GM04504 (cell line): Measurements from ENCODE around the gene CELSR2.
A peak's percentile ranks its signal among the peaks of the same experiment; 100 is the strongest.

Source experiments
- DNase-seq: peaks from one replicate; pipeline ENCODE4 v3.0.0-alpha.2; 2012; ENCODE audit warnings: low read depth

The CELSR2 gene

GRCh38 chr1:109231066-109231465, 18.3 kb upstream of the CELSR2 start:
- no peak for DNase-seq

- no peak for DNase-seq
Measured at GRCh38 chr1:109235137-109235536, 14.2 kb upstream of the CELSR2 start.

DNA sequence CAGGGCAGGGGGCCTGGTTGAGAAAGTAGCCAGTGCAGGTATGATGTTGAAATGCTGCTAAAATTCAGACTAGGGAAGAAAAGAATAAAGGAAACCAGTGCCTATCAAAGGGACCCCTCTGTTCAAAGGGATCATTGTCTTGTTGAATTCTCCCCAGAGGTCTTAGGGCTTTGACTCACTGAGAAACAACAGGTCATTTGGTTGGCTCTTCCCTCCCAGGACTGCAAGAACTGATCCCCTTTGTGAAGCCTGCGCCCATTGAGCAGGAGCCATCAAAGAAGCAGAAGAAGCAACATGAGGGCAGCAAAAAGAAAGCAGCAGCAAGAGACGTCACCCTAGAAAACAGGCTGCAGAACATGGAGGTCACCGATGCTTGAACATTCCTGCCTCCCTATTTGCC, 11.8 kb upstream of the CELSR2 start:
- no peak for DNase-seq

- no peak for DNase-seq
Measured at GRCh38 chr1:109238382-109238781, 11.0 kb upstream of the CELSR2 start.

GRCh38 chr1:109239047-109239408, 10.3 kb upstream of the CELSR2 start:
- DNase-seq: no peak

DNA sequence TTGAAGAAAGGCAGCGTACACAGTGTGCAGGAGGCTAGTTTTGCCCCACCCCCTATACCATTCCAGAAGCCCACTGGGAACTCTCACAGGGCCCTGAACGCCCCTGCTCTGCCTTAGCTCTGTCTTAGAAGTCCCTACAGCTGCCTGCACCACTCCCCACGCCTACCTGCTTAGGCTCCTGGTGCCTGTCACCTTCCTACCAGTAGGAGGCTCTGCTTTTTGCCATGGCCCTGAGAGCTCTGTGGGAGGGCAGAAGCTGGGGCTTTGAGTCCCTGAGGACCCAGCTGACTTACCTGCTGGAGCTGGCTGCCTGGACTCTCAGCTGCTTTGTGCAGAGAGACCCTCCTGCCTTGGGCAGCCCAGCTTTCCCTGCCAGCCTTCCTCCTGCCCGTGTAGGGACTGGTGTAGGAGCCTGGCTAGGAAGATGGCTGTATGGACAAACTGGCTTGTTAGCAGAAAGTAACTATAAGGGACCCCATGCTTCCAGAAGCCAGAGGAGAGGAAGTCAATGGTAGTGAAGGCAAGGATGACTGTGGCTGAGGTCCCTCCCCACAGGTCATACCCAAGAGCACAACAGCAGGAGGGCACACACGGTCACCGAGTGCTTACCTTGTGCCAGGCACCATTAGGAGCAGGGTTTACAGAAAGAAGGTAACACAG, 9.8 kb upstream of the CELSR2 start:
- DNase-seq: no peak

- DNase-seq: peak; percentile 39
Measured at GRCh38 chr1:109240158-109241152, 8.9 kb upstream of the CELSR2 start.

GRCh38 chr1:109241344-109241743, 8.0 kb upstream of the CELSR2 start:
- DNase-seq: no peak

- no peak for DNase-seq
Measured at GRCh38 chr1:109241841-109242345, 7.4 kb upstream of the CELSR2 start.

GRCh38 chr1:109242387-109242786, 7.0 kb upstream of the CELSR2 start:
- DNase-seq: no peak

DNA sequence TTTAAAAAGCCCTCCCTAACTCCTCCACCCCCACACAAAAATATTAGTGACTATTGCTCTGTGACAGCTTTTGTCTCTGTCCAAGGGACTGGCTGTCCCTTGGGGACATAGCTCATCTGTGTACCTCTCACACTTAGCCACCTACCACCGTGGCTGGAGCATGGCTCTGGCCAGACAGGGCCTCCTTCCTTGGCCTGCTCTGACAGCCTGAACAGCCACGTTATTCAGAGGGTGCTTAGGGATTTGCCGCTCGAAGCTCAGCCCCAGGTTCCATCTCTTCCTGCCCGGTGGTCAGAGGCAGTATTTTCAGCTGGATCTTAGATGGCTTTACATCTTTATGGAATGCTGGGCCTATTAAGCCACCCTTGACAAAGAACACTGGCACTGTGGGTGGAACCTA, 6.1 kb upstream of the CELSR2 start:
- no peak for DNase-seq

DNA sequence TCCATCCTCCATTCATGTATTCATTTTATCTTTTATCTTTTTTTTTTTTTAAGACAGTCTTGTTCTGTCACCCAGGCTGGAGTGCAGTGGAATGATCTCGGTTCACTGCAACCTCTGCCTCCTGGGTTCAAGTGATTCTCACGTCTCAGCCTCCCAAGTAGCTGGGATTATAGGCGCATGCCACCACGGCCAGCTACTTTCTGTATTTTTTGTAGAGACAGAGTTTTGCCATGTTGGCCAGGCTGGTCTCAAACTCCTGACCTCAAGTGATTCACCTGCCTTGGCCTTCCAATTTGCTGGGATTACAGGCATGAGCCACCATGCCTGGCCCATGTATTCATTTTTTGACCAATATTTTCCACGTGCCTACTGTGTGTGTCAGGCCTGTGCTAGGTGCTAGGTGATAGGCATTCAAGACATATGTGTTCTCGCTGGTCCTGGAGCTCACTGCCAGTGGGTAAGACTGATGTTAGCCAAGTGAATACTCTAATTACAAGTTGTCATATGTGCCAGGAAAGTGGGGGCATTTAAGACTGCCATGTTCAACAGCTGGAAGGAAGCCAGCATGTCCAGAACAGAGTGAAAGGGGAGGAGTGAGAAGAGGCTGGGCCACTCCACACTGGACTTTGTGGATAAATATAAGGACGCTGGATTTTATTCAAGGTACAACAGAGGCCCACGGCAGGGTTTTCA, 5.3 kb upstream of the CELSR2 start:
- DNase-seq: no peak

DNA sequence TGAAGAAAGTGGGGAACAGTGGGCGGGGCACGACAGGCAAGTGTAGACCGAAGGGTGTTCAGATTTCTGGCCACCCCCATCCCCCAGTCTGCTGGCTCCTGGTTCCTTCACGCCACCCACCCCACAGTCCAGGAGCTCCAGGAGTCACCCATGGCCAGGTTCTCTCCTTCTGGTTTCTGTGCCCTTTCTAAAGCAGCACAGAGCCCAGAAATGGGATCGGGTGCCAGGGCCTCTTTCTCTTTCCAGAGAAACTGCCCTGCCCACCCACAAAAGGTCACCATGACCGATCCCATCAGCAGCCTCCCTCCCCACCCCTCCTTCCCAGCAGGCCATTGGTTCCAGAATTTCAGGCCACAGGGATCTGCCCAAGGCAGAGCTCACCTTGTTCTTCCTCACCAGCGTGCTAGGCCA, 3.2 kb upstream of the CELSR2 start:
- no peak for DNase-seq

DNA sequence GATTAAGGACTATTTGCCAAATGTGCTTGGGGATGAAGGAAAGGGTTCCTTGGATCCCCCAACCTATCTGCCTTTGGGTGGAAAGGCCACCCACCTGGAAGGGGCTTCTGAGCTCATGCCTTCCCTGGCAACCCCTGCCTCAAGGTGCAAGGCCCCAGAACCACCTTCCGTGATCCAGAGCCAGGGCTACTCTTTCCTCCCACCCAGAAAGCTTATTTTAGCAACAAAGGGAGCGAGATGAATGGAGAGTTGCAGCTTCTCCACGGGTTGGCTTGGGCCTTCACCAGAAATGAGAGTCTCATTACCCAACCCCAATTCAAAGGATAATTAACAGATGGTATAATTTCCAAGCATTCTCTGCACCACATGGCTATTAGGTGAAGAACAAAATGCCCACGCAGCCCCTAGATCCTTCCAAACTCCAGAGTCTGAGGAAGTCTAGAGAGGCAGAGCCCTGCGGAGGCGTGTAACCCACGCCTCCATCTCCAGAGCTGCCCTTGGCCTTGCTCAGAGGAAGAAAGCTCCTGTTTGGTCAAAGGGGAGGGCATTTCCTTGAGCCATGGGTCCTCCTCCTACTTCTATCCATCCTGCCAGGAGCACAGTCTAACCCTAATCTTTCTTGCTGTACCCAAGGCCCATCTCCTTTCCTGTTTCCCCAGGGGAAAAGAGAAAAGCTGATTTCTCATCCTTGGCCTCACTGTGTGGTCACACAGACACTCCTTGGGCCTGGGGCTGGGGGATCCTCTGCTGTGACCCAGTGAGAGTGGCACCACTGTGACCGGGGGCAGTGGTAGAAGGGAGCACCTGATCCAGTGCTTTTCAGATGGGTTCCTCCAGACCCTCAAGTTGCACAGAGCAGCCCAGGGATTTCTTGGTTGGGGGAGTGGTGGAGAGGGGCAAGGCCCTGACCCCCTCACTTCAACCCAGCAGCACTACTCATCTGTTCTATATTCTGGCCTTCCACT, 1.7 kb upstream of the CELSR2 start:
- no peak for DNase-seq

DNA sequence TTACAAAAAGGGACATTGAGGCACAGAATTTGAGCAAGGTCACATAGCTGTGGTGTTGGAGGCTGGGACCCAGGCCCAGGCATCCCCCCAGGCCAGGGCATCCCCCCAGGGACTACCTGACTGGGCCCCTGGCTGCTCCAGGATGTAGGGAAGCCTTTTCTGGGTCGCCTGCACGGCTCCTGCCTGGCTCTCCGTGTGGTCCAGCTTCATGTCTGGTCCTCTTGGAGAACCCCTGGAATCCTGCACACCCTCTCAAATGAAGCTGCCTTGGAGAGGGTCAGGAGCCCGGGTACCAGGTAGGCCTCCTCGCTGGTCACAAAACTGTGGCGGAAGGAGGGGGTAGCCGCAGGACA, 919 bp upstream of the CELSR2 start:
- no peak for DNase-seq

DNA sequence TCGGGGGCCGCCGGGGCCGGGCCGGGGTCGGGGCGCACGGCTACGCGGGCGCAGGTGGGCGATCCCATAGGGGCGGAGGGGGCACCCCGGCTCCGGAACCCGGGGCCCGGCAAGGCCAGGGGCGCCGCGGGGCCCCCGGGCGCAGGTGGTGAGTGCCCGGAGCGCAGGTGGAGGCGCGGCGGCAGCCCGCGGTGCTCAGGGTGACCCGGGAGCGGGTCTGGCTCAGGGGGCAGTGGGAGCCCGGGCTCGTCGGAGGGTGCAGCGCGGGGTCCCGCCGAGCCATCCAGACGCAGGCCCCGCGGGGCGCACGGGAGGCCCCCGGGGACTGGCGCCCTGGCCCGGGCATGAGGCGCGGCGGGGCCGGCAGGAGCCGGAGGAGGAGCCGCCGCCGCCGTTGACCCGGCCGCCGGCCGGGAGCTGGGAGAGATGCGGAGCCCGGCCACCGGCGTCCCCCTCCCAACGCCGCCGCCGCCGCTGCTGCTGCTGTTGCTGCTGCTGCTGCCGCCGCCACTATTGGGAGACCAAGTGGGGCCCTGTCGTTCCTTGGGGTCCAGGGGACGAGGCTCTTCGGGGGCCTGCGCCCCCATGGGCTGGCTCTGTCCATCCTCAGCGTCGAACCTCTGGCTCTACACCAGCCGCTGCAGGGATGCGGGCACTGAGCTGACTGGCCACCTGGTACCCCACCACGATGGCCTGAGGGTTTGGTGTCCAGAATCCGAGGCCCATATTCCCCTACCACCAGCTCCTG, 489 bp downstream of the CELSR2 start:
- DNase-seq: no peak

GRCh38 chr1:109250454-109251276, 1.3 kb downstream of the CELSR2 start:
- DNase-seq: no peak

DNA sequence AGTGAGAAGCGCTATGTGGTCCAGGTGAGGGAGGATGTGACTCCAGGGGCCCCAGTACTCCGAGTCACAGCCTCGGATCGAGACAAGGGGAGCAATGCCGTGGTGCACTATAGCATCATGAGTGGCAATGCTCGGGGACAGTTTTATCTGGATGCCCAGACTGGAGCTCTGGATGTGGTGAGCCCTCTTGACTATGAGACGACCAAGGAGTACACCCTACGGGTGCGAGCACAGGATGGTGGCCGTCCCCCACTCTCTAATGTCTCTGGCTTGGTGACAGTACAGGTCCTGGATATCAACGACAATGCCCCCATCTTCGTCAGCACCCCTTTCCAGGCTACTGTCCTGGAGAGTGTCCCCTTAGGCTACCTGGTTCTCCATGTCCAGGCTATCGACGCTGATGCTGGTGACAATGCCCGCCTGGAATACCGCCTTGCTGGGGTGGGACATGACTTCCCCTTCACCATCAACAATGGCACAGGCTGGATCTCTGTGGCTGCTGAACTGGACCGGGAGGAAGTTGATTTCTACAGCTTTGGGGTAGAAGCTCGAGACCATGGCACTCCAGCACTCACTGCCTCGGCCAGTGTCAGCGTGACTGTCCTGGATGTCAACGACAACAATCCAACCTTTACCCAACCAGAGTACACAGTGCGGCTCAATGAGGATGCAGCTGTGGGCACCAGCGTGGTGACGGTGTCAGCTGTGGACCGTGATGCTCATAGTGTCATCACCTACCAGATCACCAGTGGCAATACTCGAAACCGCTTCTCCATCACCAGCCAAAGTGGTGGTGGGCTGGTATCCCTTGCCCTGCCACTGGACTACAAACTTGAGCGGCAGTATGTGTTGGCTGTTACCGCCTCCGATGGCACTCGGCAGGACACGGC, 2.2 kb downstream of the CELSR2 start:
- DNase-seq: no peak
